Activated CD4-positive, alpha-beta T cell treated with anti-CD3 and anti-CD28 coated beads, Interleukin-2, amount 50 U/mL, for 16 hours (primary cell): ENCODE data around the gene MUC21.
"Not testable (repeated sequence)": the region's sequence is repeated elsewhere in the genome, so short reads cannot be mapped to it uniquely, and the experiment has no call there.

Experiments
- DNase-seq: peaks from one replicate; pipeline ENCODE4 v3.0.0-alpha.2; 2020

MUC21 gene

GRCh38 chr6:30983439-30983838 is at the start of gene MUC21:
Gene MUC21, plus strand, starts transcription at chr6:30983718. Its CDS starts 241 bp downstream, at chr6:30983959.
- DNase-seq, result no peak

GRCh38 chr6:30935018-30935417 is 48.5 kb upstream of the MUC21 start:
- DNase-seq, result no peak

- no peak for DNase-seq
Observed at GRCh38 chr6:30937265-30937664, 46.3 kb upstream of the MUC21 start.

DNA sequence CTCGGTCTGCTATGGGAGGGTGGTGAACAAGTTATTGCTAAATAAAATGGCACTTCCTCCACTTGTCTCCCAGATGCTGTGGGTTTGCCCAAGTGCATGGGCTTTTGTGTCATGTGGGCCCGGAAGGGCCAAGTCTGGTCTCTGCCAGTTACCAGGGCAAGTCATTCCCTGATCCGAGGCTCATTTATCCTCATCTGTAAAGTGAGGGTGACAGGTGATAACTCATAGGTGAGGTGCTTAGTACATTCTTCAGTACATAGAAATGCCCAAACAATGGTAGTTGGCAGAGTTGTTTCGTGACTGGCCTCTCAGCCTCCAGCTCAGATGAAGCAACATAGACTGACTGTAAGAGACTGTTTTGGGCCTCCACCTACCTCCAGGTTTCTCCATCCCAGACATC is 44.8 kb upstream of the MUC21 start:
- no peak for DNase-seq

- no peak for DNase-seq
Observed at GRCh38 chr6:30939473-30939872, 44.0 kb upstream of the MUC21 start.

- DNase-seq, result no peak
Observed at GRCh38 chr6:30940361-30940986, 43.0 kb upstream of the MUC21 start, which contains the start of gene MUCL3. Gene MUCL3, plus strand, starts transcription at chr6:30940973. Its CDS starts 27 bp downstream, at chr6:30941000.

- DNase-seq, result no peak
Observed at GRCh38 chr6:30942338-30943060, 41.0 kb upstream of the MUC21 start.

- DNase-seq, result no peak
Observed at GRCh38 chr6:30944051-30944450, 39.5 kb upstream of the MUC21 start.

DNA sequence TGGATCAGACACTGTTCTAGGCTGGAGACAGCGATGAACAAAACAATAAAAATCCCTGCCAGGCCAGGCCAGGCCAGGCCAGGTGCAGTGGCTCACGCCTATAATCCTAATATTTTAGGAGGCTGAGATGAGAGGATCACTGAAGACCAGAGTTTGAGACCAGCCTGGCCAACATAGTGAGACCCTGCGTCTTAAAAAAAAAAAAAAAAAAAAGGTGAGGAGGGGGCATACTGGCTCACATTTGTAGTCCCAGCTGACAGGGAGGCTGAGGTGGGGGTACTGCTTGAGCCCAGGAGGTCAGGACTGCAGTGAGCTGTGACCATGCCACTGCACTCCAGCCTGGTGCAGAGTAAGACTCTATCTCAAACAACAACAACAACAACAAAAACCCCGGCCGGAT is 38.2 kb upstream of the MUC21 start:
- no peak for DNase-seq

DNA sequence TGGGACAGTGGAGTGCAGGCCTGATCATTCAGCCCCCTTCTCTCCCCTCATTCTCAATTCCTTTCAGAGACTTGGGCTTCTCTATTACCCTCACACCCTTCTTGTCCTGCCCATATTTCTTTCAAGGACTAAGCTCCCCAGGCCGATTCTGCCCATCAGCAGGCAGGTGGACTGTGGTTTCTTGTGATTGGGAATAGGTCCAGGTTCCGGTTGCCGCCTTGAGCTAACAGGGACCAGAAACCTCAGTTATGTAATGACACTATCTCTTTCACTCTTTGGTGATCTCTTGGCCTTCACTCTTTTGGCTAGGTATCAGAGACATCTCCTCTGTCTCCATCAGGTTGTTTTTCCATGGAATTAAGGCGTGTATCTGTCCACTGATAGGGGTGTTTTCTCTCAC is 36.3 kb upstream of the MUC21 start:
- no peak for DNase-seq

DNA sequence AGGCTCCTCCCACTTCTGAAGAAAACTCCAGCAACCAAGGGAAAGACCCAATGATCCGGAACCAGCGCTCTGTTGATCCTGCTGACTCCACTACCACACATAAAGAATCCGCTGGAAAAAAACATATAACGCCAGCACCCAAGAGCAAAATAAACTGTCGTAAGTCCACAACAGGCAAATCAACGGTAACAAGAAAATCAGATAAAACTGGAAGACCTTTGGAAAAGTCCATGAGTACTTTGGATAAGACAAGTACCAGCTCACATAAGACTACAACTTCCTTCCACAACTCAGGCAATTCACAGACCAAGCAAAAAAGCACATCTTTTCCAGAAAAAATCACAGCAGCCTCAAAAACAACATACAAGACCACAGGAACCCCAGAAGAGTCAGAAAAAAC is 34.7 kb upstream of the MUC21 start:
- DNase-seq, result no peak

DNA sequence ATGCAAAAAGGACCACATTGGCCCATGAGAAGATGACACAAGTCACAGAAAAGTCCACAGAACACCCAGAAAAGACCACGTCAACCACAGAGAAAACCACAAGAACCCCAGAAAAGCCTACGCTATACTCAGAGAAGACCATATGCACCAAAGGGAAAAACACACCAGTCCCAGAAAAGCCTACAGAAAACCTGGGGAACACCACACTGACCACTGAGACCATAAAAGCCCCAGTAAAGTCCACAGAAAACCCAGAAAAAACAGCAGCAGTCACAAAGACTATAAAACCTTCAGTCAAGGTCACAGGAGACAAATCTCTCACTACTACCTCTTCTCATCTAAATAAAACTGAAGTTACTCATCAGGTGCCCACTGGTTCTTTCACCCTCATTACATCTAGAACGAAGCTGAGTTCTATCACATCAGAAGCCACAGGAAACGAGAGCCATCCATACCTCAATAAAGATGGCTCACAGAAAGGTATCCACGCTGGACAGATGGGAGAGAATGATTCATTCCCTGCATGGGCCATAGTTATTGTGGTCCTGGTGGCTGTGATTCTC is 31.5 kb upstream of the MUC21 start:
- DNase-seq, result no peak

DNA sequence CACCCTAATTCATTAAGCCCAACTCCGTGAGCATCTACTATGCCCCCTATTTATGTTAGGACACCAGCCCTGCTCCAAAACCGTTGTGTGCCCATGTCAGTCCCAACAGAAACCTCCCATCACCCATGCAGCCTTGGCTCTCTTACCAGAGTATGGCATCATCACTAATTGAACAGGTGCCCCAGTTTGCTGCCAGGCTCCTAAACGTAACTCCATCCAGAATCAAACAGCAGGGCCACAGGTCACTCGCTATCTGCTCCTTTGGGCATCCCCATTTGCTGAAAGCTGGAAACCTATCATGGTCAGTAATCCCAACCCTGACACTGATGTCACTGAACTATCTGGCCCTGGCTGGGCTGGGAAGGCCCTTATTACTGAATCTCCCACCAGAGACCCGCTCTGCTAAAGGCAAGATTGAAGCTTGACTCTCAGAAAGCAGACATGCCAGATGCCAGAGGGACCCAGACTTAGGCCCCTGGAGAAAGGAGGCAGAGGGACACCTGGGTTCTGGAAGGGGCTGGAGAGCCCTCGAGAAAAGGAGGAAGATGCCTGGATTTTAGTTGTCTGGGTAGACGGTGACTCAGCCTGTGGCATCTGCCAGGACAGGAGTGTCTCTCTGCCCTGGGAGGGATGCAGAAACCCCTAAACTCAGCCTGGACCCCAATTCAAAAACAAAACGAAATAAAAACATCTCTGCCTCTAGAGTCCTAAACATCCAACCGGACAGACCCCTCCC is 28.7 kb upstream of the MUC21 start:
- DNase-seq, result no peak

DNA sequence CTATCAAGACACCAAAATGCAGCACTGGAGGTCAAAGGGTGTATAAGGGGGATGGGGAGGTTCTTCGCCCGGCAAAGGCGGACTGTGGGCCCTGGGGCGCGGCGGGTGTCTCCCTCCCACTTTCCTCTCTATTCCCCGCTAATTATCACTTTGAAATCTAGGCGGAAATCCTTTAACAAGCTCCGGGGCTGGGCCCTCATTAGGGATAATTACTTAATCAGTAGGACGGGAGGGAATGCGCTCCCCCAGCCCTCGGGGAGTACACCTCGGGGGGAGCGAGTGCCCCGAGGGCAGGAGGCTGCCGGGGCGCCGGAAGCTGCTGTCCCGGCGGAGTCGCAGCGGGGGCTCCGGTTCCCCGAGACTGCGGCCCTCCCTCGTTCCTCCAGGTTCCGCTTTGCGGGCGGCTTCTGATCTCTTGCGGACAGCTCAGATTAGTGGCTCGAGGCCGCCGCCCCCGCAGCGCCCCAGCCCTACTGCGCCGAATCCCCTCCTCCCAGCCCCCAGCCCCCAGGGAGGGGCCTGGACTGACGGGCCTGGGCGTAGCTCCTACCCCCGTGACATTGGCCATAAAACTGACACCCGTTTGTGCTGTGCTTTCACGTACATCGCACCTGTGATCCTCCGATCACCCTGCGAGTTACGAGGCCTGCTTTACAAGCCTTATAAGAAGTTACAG is 28.0 kb upstream of the MUC21 start:
- DNase-seq, result peak; percentile 44

GRCh38 chr6:30957716-30958115 is 25.8 kb upstream of the MUC21 start:
- DNase-seq, result no peak

- DNase-seq, result no peak
Observed at GRCh38 chr6:30960907-30961673, 22.4 kb upstream of the MUC21 start.

GRCh38 chr6:30962716-30963115 is 20.8 kb upstream of the MUC21 start:
- DNase-seq, result no peak

GRCh38 chr6:30963641-30964040 is 19.9 kb upstream of the MUC21 start:
- peak; percentile 3 for DNase-seq

DNA sequence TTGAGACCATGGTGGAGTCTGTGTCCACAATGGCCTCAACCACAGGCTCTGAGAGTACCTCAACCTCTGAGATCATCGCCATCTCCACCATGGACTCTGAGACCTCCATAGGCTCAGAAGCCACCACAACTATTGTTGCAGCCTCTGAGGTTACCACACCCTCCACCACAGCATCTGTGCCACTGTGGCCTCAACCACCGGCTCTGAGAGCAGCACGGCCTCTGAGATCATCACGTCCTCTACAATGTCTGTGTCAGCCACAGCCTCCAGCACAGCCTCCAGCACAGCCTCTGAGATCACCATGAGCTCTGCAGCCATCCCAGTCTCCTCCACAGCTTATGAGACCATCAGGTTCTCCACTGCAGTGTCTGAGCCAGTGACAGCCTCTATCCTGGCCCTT is 19.4 kb upstream of the MUC21 start:
- peak; percentile 20 for DNase-seq

DNA sequence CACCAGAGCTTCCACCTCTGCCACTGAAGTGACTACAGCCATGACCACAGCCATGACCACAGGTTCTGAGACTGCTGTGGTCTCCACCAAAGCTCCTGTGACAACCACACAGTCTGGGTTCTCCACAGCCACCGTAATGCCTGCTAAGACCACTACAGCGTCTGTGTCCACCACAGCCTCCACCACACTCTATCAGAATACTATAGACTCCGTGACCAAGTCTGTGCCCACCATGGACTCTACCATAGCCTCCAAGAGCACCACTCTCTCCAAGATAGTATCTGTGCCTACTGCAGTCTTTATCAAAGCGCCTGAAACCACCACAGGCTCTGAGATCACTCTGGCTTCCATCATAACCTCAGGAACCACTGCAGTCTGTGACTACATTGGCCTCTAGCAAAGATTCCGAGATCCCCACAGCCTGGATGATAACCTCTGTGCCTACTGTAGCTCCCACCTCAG is 18.3 kb upstream of the MUC21 start:
- DNase-seq, result peak; percentile 10

GRCh38 chr6:30966154-30966553 is 17.4 kb upstream of the MUC21 start:
- DNase-seq, result no peak

- not testable (repeated sequence) for DNase-seq
Observed at GRCh38 chr6:30969171-30969570, 14.3 kb upstream of the MUC21 start.
